ENCODE measurements around the gene FBXO40. TPM values are rescaled to one million over a fixed set of nuclear protein-coding genes. Genes with fewer than 3 reads are reported as not detected.

Gene FBXO40
- total RNA-seq, 3 donors from 2014 or later (not counting 1 experiment from before 2014, with no cell fraction given): not detected

GRCh38 chr3:121630355-121630754 lies 37.2 kb downstream of the FBXO40 start:
- Mint-ChIP-seq H3K27me3 (ENCODE audit: low read depth in 2 of 2) (no peaks in the 10 kb centered on the region), H3K9me3 (no peaks in the 10 kb centered on the region), H3K27ac (peak overlapping the region; percentile 41 to 81), H3K4me1 (peaks cover 0 to 19% of the 10 kb centered on the region in 2 donors), H3K4me3 (no peak overlapping the region), H3K36me3 (peaks cover 46% of the 10 kb centered on the region)
- WGBS (ENCODE audit: insufficient coverage): 91% methylated on average over 1 of the region's 1 CpG
- no peak for TF ChIP-seq CTCF (IDR thresholded peaks at IDR 0.05)
- Histone ChIP-seq H3K4me3 (ENCODE audit: low read length) (no peak overlapping the region), H3K36me3 (ENCODE audit: control insufficient read depth, insufficient read depth, low read length) (peaks cover 46% of the 10 kb centered on the region), H3K27me3 (ENCODE audit: control insufficient read depth, insufficient read depth, low read length) (no peaks in the 10 kb centered on the region), H3K4me1 (ENCODE audit: control insufficient read depth, insufficient read depth, low read length) (no peaks in the 10 kb centered on the region), H3K9me3 (ENCODE audit: control insufficient read depth, insufficient read depth, low read length) (no peaks in the 10 kb centered on the region), H3K27ac (ENCODE audit: low read length) (no peak overlapping the region)
- no peak for ATAC-seq
- DNase-seq: no peak
- intact Hi-C loops (cut with micrococcal nuclease): no loop called here

- Mint-ChIP-seq H3K4me1 (peaks cover 7 to 22% of the 10 kb centered on the region in 2 donors), H3K27me3 (ENCODE audit: low read depth in 2 of 2) (no peaks in the 10 kb centered on the region), H3K27ac (peak overlapping the region in 1 of 2 donors; percentile 18), H3K4me3 (no peak overlapping the region), H3K36me3 (peaks cover 59% of the 10 kb centered on the region), H3K9me3 (no peaks in the 10 kb centered on the region)
- DNase-seq: no peak
- Histone ChIP-seq H3K9me3 (ENCODE audit: control insufficient read depth, insufficient read depth, low read length) (no peaks in the 10 kb centered on the region), H3K27me3 (ENCODE audit: control insufficient read depth, insufficient read depth, low read length) (no peaks in the 10 kb centered on the region), H3K4me1 (ENCODE audit: control insufficient read depth, insufficient read depth, low read length) (no peaks in the 10 kb centered on the region), H3K27ac (ENCODE audit: low read length) (no peak overlapping the region), H3K4me3 (ENCODE audit: low read length) (no peak overlapping the region), H3K36me3 (ENCODE audit: control insufficient read depth, insufficient read depth, low read length) (peaks cover 89% of the 10 kb centered on the region)
- ATAC-seq: no peak
- intact Hi-C loops (cut with micrococcal nuclease): no loop called here
- WGBS (ENCODE audit: insufficient coverage): 91% methylated on average over 1 of the region's 1 CpG
- no peak for TF ChIP-seq CTCF (IDR thresholded peaks at IDR 0.05)
These were observed 44.7 kb downstream of the FBXO40 start for GRCh38 chr3:121637922-121638321.

GRCh38 chr3:121641127-121641526 lies 47.9 kb downstream of the FBXO40 start:
- peaks cover 86% of the 10 kb centered on the region for H3K36me3 ChIP-seq (ENCODE audit: control insufficient read depth, insufficient read depth, low read length)
- Mint-ChIP-seq H3K4me1 (peaks cover 7 to 22% of the 10 kb centered on the region in 2 donors), H3K27ac (peak overlapping the region; percentile 2 to 62), H3K9me3 (no peaks in the 10 kb centered on the region), H3K36me3 (peaks cover 53% of the 10 kb centered on the region), H3K4me3 (no peak overlapping the region), H3K27me3 (ENCODE audit: low read depth in 2 of 2) (no peaks in the 10 kb centered on the region)
- H3K27me3 ChIP-seq (ENCODE audit: control insufficient read depth, insufficient read depth, low read length): no peaks in the 10 kb centered on the region
- H3K4me1 ChIP-seq (ENCODE audit: control insufficient read depth, insufficient read depth, low read length): no peaks in the 10 kb centered on the region
- intact Hi-C loops (cut with micrococcal nuclease): no loop called here
- no peak for ATAC-seq
- WGBS (ENCODE audit: insufficient coverage): no CpG with 5 or more reads among the region's 2 CpGs
- H3K9me3 ChIP-seq (ENCODE audit: control insufficient read depth, insufficient read depth, low read length): no peaks in the 10 kb centered on the region
- no peak overlapping the region for H3K4me3 ChIP-seq (ENCODE audit: low read length)
- H3K27ac ChIP-seq (ENCODE audit: low read length): no peak overlapping the region
- DNase-seq: no peak
- TF ChIP-seq CTCF (IDR thresholded peaks at IDR 0.05): no peak

GRCh38 chr3:121642601-121643314 lies 49.6 kb downstream of the FBXO40 start:
- H3K4me3 Mint-ChIP-seq: no peak overlapping the region
- no peaks in the 10 kb centered on the region for H3K27me3 ChIP-seq (ENCODE audit: control insufficient read depth, insufficient read depth, low read length)
- no peak for DNase-seq
- 94% methylated on average over 8 of the region's 9 CpGs for WGBS (ENCODE audit: insufficient coverage)
- H3K27me3 Mint-ChIP-seq (ENCODE audit: low read depth in 2 of 2): no peaks in the 10 kb centered on the region
- H3K36me3 ChIP-seq (ENCODE audit: control insufficient read depth, insufficient read depth, low read length): peaks cover 76% of the 10 kb centered on the region
- no peak overlapping the region for H3K4me3 ChIP-seq (ENCODE audit: low read length)
- intact Hi-C loops (cut with micrococcal nuclease): no loop called here
- H3K27ac Mint-ChIP-seq: peak overlapping the region in 1 of 2 donors; percentile 29
- H3K9me3 Mint-ChIP-seq: no peaks in the 10 kb centered on the region
- H3K36me3 Mint-ChIP-seq: peaks cover 41% of the 10 kb centered on the region
- no peaks in the 10 kb centered on the region for H3K9me3 ChIP-seq (ENCODE audit: control insufficient read depth, insufficient read depth, low read length)
- no peak for ATAC-seq
- no peak overlapping the region for H3K27ac ChIP-seq (ENCODE audit: low read length)
- no peaks in the 10 kb centered on the region for H3K4me1 ChIP-seq (ENCODE audit: control insufficient read depth, insufficient read depth, low read length)
- peaks cover 15 to 27% of the 10 kb centered on the region in 2 donors for H3K4me1 Mint-ChIP-seq
- TF ChIP-seq CTCF (IDR thresholded peaks at IDR 0.05): no peak
